Lung (tissue), 12 donors: ENCODE data around the gene SLC49A4. TPM values are rescaled to one million over a fixed set of nuclear protein-coding genes. Genes with fewer than 3 reads are reported as not detected.

ENCODE experiments used
- ATAC-seq: fragments of 200-7000 bp; cut with Tn5 transposase; one replicate; pipeline ENCODE4 v1.9.1; 2020; ENCODE audit warnings: moderate number of reproducible peaks; ENCODE audit not compliant: insufficient read depth, low FRiP score
- DNase-seq, 3 donors: peaks; one replicate each; pipeline ENCODE4 v3.0.0-alpha.2; 2013 to 2017
- H3K27ac ChIP-seq, 2 donors: one replicate each; pipeline ENCODE4 v1.5.1; 2013; ENCODE audit warnings: mild to moderate bottlenecking in 2 of 2, moderate library complexity in 2 of 2, control low read depth in 1 of 2, inconsistent platforms in 1 of 2, low read depth in 1 of 2, low read length in 1 of 2
- H3K27me3 ChIP-seq, 3 donors: one replicate each; pipeline ENCODE4 v1.5.1; 2013; ENCODE audit warnings: low read length in 2 of 3; ENCODE audit not compliant: control insufficient read depth in 3 of 3, insufficient read depth in 3 of 3
- H3K36me3 ChIP-seq, 4 donors: one replicate each; pipeline ENCODE4 v1.5.1; 2013; ENCODE audit warnings: low read length in 4 of 4, mild to moderate bottlenecking in 1 of 4, moderate library complexity in 1 of 4; ENCODE audit not compliant: control insufficient read depth in 4 of 4, insufficient read depth in 4 of 4
- H3K4me1 ChIP-seq, 5 donors: one replicate each; pipeline ENCODE4 v1.5.1; 2013; ENCODE audit warnings: low read length in 5 of 5, mild to moderate bottlenecking in 2 of 5, moderate library complexity in 1 of 5; ENCODE audit not compliant: control insufficient read depth in 5 of 5, insufficient read depth in 5 of 5
- H3K4me3 ChIP-seq: one replicate; pipeline ENCODE4 v1.5.1; 2013; ENCODE audit warnings: mild to moderate bottlenecking, control low read depth, moderate library complexity
- H3K9ac ChIP-seq, 2 donors: one replicate each; pipeline ENCODE4 v1.5.1; 2013; ENCODE audit warnings: low read length in 2 of 2, control low read depth in 1 of 2; ENCODE audit not compliant: insufficient read depth in 1 of 2
- H3K9me3 ChIP-seq, 4 donors: one replicate each; pipeline ENCODE4 v1.5.1; 2013; ENCODE audit warnings: low read length in 3 of 4, mild to moderate bottlenecking in 1 of 4, moderate library complexity in 1 of 4; ENCODE audit not compliant: control insufficient read depth in 4 of 4, insufficient read depth in 3 of 4
- WGBS, 2 donors: extraction: QIAGEN DNeasy Blood & Tissue Kit; methylation state at CpG; one replicate each; pipeline ENCODE4 v1.1.7; 2013; 5-methylcytosine and 5-hydroxymethylcytosine counted together
- polyA plus RNA-seq, 2 donors: library from polyadenylated mRNA; stranded (reverse); fragments of 200-250 nt; gene quantifications; one replicate each; pipeline ENCODE4 v1.2.1, GENCODE V29; 2013
- total RNA-seq, 2 donors: library from RNA; depleted of rRNA in 1 of 2; stranded (reverse); fragments of >200 nt in 1 of 2; gene quantifications; one replicate each; pipeline ENCODE4 v1.2.1, GENCODE V29; 2014 to 2021
- TF ChIP-seq, protein P1 (sequence below): IDR thresholded peaks from 2 replicates; pipeline ENCODE4 v1.5.1; 2012; ENCODE audit warnings: mild to moderate bottlenecking; ENCODE audit errors: control extremely low read depth, extremely low read depth
- donor health status: control.
- donor health status: control.
- donor health status: Bipolar disorder and iron deficiency.
- donor health status: healthy.
- donor health status: DM: yes; HTN: yes; CAD: no.

Gene SLC49A4
- total and polyA plus RNA-seq, 4 donors = 3.9 to 24.4 (median 9.9) TPM

DNA sequence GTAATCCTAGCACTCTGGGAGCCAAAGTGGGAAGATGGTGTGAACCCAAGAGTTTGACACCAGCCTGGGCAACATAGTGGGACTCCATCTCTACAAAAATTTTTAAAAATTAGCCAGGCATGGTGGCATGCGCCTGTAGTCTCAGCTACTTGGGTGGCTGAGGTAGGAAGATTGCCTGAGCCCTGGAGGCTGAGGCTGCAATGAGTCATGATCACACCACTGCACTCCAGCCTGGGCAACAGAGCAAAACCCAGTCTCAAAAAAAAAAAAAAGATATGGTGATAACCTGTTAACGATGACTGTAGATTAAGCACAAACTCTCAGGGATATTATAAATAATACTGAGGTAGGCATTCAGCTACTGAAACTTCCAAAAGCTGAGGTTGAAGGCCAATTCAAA, 107.5 kb downstream of the SLC49A4 start:
- H3K27ac ChIP-seq = no peak overlapping the region
- TF ChIP-seq, protein P1, sequence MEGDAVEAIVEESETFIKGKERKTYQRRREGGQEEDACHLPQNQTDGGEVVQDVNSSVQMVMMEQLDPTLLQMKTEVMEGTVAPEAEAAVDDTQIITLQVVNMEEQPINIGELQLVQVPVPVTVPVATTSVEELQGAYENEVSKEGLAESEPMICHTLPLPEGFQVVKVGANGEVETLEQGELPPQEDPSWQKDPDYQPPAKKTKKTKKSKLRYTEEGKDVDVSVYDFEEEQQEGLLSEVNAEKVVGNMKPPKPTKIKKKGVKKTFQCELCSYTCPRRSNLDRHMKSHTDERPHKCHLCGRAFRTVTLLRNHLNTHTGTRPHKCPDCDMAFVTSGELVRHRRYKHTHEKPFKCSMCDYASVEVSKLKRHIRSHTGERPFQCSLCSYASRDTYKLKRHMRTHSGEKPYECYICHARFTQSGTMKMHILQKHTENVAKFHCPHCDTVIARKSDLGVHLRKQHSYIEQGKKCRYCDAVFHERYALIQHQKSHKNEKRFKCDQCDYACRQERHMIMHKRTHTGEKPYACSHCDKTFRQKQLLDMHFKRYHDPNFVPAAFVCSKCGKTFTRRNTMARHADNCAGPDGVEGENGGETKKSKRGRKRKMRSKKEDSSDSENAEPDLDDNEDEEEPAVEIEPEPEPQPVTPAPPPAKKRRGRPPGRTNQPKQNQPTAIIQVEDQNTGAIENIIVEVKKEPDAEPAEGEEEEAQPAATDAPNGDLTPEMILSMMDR = no peak
- no peaks in the 10 kb centered on the region for H3K36me3 ChIP-seq
- no peak overlapping the region for H3K9ac ChIP-seq
- H3K27me3 ChIP-seq = peaks cover 0 to 2% (median 0%) of the 10 kb centered on the region in 3 donors
- no peak overlapping the region for H3K4me3 ChIP-seq
- H3K9me3 ChIP-seq = peaks cover 0 to 2% (median 0%) of the 10 kb centered on the region in 4 donors
- DNase-seq (no peak), ATAC-seq (no peak)
- H3K4me1 ChIP-seq = no peaks in the 10 kb centered on the region
- WGBS, 2 donors = 88 to 97% methylated on average over 2 of the region's 2 CpGs

DNA sequence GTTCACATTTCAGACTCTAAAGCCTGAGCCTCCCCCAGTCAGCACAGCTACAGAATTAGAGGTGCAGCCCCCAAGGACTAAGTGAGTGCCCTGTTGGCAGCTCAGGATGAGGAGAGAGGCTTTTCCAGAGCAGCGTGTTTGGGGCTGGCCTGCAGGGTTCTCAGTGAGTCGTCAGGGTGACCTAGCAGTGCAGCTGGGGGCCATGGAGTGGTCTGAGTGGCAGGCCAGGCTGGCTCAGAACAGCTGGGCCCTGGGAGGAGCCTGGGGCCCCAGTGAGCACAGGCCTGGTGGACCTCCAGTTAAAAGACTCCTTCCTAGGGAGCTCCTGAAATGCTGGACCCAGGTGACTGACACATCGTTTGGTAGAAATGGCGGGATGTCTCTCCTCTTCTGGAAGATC, 108.3 kb downstream of the SLC49A4 start:
- Histone ChIP-seq H3K9me3 (peaks cover 0 to 2% (median 0%) of the 10 kb centered on the region in 4 donors), H3K4me3 (no peak overlapping the region), H3K27ac (no peak overlapping the region), H3K9ac (no peak overlapping the region), H3K27me3 (peaks cover 0 to 2% (median 0%) of the 10 kb centered on the region in 3 donors), H3K4me1 (no peaks in the 10 kb centered on the region), H3K36me3 (no peaks in the 10 kb centered on the region)
- ATAC-seq = no peak
- DNase-seq = no peak
- 57 to 77% methylated on average over 4 of the region's 4 CpGs for WGBS, 2 donors
- TF ChIP-seq, protein P1 = no peak

DNA sequence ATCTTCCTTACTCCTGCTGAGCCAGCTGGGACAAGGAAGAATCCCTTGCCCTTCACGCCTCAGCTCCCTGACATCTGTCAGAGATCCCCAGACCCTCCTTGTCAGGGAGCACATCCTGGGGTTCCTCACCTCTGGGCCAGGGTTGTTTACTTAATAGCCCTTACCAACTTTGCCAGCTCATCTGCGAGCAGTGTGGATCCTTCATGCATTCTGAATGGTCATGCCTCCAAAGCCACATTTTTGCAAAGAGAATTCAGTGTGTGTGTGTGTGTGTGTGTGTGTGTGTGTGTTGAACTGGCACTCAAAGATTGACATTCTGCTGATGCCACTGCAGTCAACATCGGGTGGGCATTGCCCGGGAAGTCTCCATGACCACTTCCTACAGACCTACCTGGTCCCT, 112.6 kb downstream of the SLC49A4 start:
- Histone ChIP-seq H3K9me3 (peaks cover 0 to 5% (median 0%) of the 10 kb centered on the region in 4 donors), H3K4me1 (no peaks in the 10 kb centered on the region), H3K27me3 (peaks cover 0 to 5% (median 0%) of the 10 kb centered on the region in 3 donors), H3K9ac (no peak overlapping the region), H3K4me3 (no peak overlapping the region), H3K27ac (no peak overlapping the region), H3K36me3 (no peaks in the 10 kb centered on the region)
- DNase-seq (no peak), ATAC-seq (no peak)
- TF ChIP-seq, protein P1 = no peak
- 92 to 93% methylated on average over 4 of the region's 4 CpGs for WGBS, 2 donors

DNA sequence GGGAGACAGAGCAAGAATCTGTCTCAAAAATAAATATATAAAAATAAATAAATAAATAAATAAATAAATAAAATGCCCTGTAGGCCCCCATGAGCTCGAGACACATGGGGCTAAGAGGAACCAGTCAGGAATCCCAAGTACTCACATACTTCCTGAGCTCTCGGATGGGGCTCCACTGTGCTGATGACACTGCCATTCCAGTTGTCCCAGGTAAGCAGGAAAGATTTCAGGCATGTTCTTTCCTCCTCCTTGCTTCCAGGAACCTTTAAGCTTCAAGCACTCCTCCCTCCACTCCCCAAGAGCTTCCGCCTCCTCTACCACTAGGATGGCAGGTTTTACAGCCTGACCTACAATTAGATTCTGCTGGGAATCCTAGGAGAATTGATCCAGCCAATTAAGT, 113.4 kb downstream of the SLC49A4 start:
- peaks cover 0 to 5% (median 0%) of the 10 kb centered on the region in 3 donors for H3K27me3 ChIP-seq
- H3K36me3 ChIP-seq = no peaks in the 10 kb centered on the region
- TF ChIP-seq, protein P1 = no peak
- 88 to 94% methylated on average over 3 of the region's 3 CpGs for WGBS, 2 donors
- no peaks in the 10 kb centered on the region for H3K4me1 ChIP-seq
- no peak overlapping the region for H3K4me3 ChIP-seq
- no peak overlapping the region for H3K9ac ChIP-seq
- H3K27ac ChIP-seq = no peak overlapping the region
- DNase-seq (no peak), ATAC-seq (no peak)
- peaks cover 0 to 5% (median 0%) of the 10 kb centered on the region in 4 donors for H3K9me3 ChIP-seq
